Stimulated activated naive CD8-positive, alpha-beta T cell treated with anti-CD3 and anti-CD28 coated beads, Interleukin-15, Interleukin-2, amounts not matched to agents 100 ng/mL and 50 ng/mL, for 24 hours (primary cell): Measurements from ENCODE around the gene USH1G.
A peak's percentile ranks its signal among the peaks of the same experiment; 100 is the strongest.

ENCODE experiments used
- H3K27ac Mint-ChIP-seq: one replicate; pipeline ENCODE4 v1.8.0; 2021; ENCODE audit warnings: mild to moderate bottlenecking, mixed read lengths
- H3K27me3 Mint-ChIP-seq: one replicate; pipeline ENCODE4 v1.8.0; 2021; ENCODE audit warnings: mixed read lengths
- H3K36me3 Mint-ChIP-seq: one replicate; pipeline ENCODE4 v1.8.0; 2021; ENCODE audit warnings: low read depth, mixed read lengths
- H3K4me1 Mint-ChIP-seq: one replicate; pipeline ENCODE4 v1.8.0; 2021; ENCODE audit warnings: low read depth, mixed read lengths
- H3K4me3 Mint-ChIP-seq: one replicate; pipeline ENCODE4 v1.8.0; 2021; ENCODE audit warnings: mild to moderate bottlenecking, mixed read lengths
- H3K9me3 Mint-ChIP-seq: one replicate; pipeline ENCODE4 v1.8.0; 2021; ENCODE audit warnings: mixed read lengths

The USH1G gene

GRCh38 chr17:74904687-74905409 is 18.2 kb downstream of the USH1G start:
- Mint-ChIP-seq H3K9me3 (no peaks in the 10 kb centered on the region), H3K27me3 (peaks cover 14% of the 10 kb centered on the region), H3K36me3 (no peaks in the 10 kb centered on the region)

DNA sequence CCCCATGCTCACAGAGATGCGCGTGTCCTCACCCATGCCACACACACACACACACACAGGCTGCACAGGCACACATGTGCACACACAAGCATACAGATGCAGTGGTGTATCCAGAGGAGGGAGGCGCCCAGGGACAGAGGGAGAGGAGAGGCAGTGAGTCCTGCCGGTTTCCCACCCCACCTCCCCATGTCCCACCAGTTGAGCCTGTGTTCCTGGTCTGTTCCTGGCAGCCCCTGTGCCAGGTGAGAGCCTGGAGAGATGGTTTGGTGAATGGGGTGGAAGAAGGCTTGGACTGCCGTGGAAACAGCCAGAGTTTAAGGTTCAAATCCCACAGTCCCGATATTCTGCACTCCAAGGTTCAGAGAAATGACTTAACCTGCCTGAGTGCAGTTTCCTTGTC is 19.4 kb downstream of the USH1G start:
- no peaks in the 10 kb centered on the region for H3K9me3 Mint-ChIP-seq
- H3K4me1 Mint-ChIP-seq, result no peaks in the 10 kb centered on the region
- H3K36me3 Mint-ChIP-seq, result no peaks in the 10 kb centered on the region
- peaks cover 14% of the 10 kb centered on the region for H3K27me3 Mint-ChIP-seq
- no peak overlapping the region for H3K27ac Mint-ChIP-seq
- no peak overlapping the region for H3K4me3 Mint-ChIP-seq

More at GRCh38 chr17:74904687-74905409, 18.2 kb downstream of the USH1G start:
- H3K4me3 Mint-ChIP-seq, result no peak overlapping the region
- no peak overlapping the region for H3K27ac Mint-ChIP-seq
- no peaks in the 10 kb centered on the region for H3K4me1 Mint-ChIP-seq

DNA sequence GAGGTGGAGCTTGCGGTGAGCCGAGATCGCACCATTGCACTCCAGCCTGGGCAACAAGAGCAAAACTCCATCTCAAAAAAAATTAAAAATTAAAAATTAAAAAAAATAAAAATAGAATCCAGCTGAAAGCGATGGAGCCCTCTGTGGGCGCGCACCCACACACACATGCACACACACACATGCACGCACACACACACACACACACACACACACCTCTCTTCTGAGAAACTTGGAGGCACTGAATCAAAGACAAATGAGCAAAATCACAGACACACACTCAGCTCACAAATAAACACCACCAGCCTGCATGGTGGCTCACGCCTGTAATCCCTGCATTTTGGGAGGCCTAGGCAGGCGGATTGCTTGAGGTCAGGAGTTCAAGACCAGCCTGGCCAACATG is 20.0 kb downstream of the USH1G start:
- no peaks in the 10 kb centered on the region for H3K36me3 Mint-ChIP-seq
- H3K9me3 Mint-ChIP-seq, result no peaks in the 10 kb centered on the region
- H3K4me3 Mint-ChIP-seq, result no peak overlapping the region
- no peak overlapping the region for H3K27ac Mint-ChIP-seq
- peaks cover 14% of the 10 kb centered on the region for H3K27me3 Mint-ChIP-seq
- no peaks in the 10 kb centered on the region for H3K4me1 Mint-ChIP-seq

DNA sequence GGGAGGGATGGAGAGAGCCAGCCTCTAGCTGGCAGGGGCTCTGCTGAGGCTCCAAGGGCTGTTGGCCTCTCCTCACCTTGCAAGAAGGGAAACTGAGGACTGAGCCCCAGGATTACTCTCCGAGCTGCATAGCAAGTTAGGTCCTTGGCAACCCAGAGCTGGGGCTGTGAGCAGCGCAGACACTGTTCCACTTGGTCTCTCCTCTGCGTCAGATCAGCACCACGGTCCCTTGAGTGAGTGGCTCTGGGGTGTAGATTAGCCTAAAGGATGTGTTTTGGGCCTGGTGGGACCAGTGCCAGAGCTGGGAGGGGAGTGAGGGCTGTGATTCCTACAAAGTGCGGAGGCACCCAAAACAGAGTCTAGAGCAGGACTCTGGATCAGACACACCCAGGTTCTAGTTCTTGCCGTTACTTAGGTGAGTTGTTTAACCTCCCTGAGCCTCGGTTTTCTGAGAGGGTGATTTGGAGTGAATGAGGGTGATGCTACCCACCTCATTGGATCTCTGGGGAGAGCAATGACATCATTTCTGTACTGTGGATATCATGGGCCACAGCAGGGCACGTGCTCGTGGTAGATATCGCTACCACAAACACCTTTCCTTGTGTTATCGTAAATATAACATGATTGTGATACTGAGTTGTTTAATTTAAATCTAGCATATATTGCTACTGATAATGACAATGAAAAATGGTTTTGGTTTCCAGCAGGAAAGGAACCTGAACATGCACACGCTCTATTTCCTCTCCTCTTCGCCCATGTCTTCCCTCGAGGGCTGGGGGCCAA is 21.5 kb downstream of the USH1G start:
- Mint-ChIP-seq H3K27me3 (peaks cover 17% of the 10 kb centered on the region), H3K4me1 (no peaks in the 10 kb centered on the region), H3K36me3 (no peaks in the 10 kb centered on the region), H3K27ac (no peak overlapping the region), H3K9me3 (no peaks in the 10 kb centered on the region), H3K4me3 (no peak overlapping the region)

- H3K36me3 Mint-ChIP-seq, result no peaks in the 10 kb centered on the region
- no peaks in the 10 kb centered on the region for H3K4me1 Mint-ChIP-seq
- H3K27ac Mint-ChIP-seq, result no peak overlapping the region
- H3K9me3 Mint-ChIP-seq, result no peaks in the 10 kb centered on the region
- no peak overlapping the region for H3K4me3 Mint-ChIP-seq
- peaks cover 26% of the 10 kb centered on the region for H3K27me3 Mint-ChIP-seq
Observed at GRCh38 chr17:74900208-74900607, 22.8 kb downstream of the USH1G start.

- Mint-ChIP-seq H3K4me1 (peaks cover 3% of the 10 kb centered on the region), H3K36me3 (no peaks in the 10 kb centered on the region), H3K27ac (no peak overlapping the region), H3K27me3 (peaks cover 39% of the 10 kb centered on the region), H3K9me3 (no peaks in the 10 kb centered on the region), H3K4me3 (no peak overlapping the region)
Observed at GRCh38 chr17:74898376-74898946, 24.6 kb downstream of the USH1G start.

GRCh38 chr17:74893936-74894671 is 29.0 kb downstream of the USH1G start:
- Mint-ChIP-seq H3K4me1 (peaks cover 3% of the 10 kb centered on the region), H3K36me3 (no peaks in the 10 kb centered on the region), H3K4me3 (peak overlapping the region; percentile 47), H3K9me3 (no peaks in the 10 kb centered on the region), H3K27ac (no peak overlapping the region), H3K27me3 (peaks cover 42% of the 10 kb centered on the region)

- Mint-ChIP-seq H3K4me3 (peak within 1 kb of the TSS; percentile 47), H3K9me3 (no peaks in the 10 kb centered on the region), H3K36me3 (no peaks in the 10 kb centered on the region), H3K4me1 (peaks cover 3% of the 10 kb centered on the region), H3K27me3 (peaks cover 42% of the 10 kb centered on the region), H3K27ac (no peak within 1 kb of the TSS)
Observed at GRCh38 chr17:74892974-74893911, 29.8 kb downstream of the USH1G start, which contains the start of gene FADS6. FADS6 (minus strand) TSS chr17:74893633; CDS start chr17:74893595, 38 bp downstream.

DNA sequence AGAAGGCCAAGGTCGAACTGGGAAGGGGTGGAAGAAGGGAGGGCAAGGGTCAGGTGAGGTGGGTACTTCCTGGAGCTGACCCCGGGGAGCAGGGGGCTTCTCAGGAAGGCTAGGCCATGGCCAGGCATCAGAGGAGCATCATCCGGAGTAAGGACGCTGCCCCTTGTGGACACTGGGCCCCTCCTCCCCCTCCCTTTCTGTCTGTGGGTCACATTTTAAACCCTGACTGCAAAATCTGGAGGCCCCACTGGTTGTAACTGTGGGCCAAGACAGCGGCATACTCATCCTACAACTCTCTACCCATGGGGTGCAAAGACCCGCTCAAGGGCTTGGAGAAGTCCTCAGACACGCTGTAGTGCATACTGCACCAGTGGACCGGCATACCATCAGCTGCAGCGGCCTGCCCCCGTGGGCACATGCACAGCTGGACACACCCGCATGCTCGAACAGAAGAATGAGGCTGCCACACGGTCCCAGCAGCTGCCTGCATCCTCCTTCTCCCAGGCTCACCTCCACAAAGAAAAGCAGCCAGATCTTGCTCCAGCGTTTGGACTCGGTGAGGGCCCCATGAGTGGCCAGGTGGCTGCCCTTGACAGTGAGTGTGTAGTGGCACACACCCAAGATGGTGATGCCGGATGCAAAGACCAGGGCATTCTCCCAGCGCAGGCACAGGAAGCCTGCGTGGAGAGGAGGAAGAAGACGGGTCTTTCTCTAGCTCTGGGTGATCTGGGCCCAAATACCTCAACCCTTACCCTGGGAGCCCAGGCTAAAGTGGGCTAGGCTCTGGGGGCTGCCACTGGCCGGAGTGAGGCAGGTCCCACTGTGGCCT is 30.8 kb downstream of the USH1G start:
- no peaks in the 10 kb centered on the region for H3K36me3 Mint-ChIP-seq
- H3K4me1 Mint-ChIP-seq, result peaks cover 3% of the 10 kb centered on the region
- H3K4me3 Mint-ChIP-seq, result no peak overlapping the region
- H3K9me3 Mint-ChIP-seq, result no peaks in the 10 kb centered on the region
- peaks cover 42% of the 10 kb centered on the region for H3K27me3 Mint-ChIP-seq
- H3K27ac Mint-ChIP-seq, result no peak overlapping the region

GRCh38 chr17:74890554-74890953 is 32.5 kb downstream of the USH1G start:
- Mint-ChIP-seq H3K36me3 (no peaks in the 10 kb centered on the region), H3K27me3 (peaks cover 33% of the 10 kb centered on the region), H3K27ac (no peak overlapping the region), H3K9me3 (no peaks in the 10 kb centered on the region), H3K4me1 (peaks cover 3% of the 10 kb centered on the region), H3K4me3 (no peak overlapping the region)

- H3K4me3 Mint-ChIP-seq, result no peak overlapping the region
- no peaks in the 10 kb centered on the region for H3K4me1 Mint-ChIP-seq
Observed at GRCh38 chr17:74888469-74888868, 34.6 kb downstream of the USH1G start.

GRCh38 chr17:74883241-74883745 is 39.8 kb downstream of the USH1G start:
- Mint-ChIP-seq H3K36me3 (no peaks in the 10 kb centered on the region), H3K4me3 (no peak overlapping the region), H3K27ac (no peak overlapping the region), H3K4me1 (no peaks in the 10 kb centered on the region), H3K9me3 (no peaks in the 10 kb centered on the region), H3K27me3 (peaks cover 10% of the 10 kb centered on the region)

More at GRCh38 chr17:74888469-74888868, 34.6 kb downstream of the USH1G start:
- Mint-ChIP-seq H3K27ac (no peak overlapping the region), H3K9me3 (no peaks in the 10 kb centered on the region), H3K36me3 (no peaks in the 10 kb centered on the region), H3K27me3 (peaks cover 22% of the 10 kb centered on the region)
